K562 (cell line): ENCODE results near the gene FEN1.

Experiments used
- EZH2 ChIP-seq: IDR thresholded peaks from 2 replicates; pipeline ENCODE4 v1.6.1; 2012; ENCODE audit warnings: low read depth, mild to moderate bottlenecking, inconsistent platforms, low read length, borderline replicate concordance
- POLR2G ChIP-seq: fragments of 200-400 bp; formaldehyde crosslinking; IDR thresholded peaks from 2 replicates; pipeline ENCODE4 v1.6.1; 2017; ENCODE audit warnings: low read depth, mild to moderate bottlenecking, antibody characterized with exemption, low read length, moderate library complexity
- SRSF3 ChIP-seq: fragments of 200-400 bp; formaldehyde crosslinking; IDR thresholded peaks from 2 replicates; pipeline ENCODE4 v1.6.1; 2016; ENCODE audit warnings: mild to moderate bottlenecking, low read length, moderate library complexity; ENCODE audit not compliant: insufficient read depth
- TF ChIP-seq, protein P1 (sequence below), 2 experiments: fragments of 200-800 bp in 1 of 2; sonication (Bioruptor generic) in 1 of 2; sonication (generic) in 1 of 2; formaldehyde crosslinking in 1 of 2; IDR thresholded peaks in 1 of 2; conservative IDR thresholded peaks in 1 of 2; 2 replicates each; pipeline versions ENCODE4 v1.5.0 to v1.6.1; 2016 to 2020; ENCODE audit warnings: missing compliant biosample characterization in 1 of 2, missing genetic modification characterization in 1 of 2, missing genetic modification reagents in 1 of 2
- TF ChIP-seq, protein P2 (sequence below): fragments of 250-450 bp; sonication (Bioruptor Pico); IDR thresholded peaks from 2 replicates; pipeline ENCODE4 v1.4.0; 2020
- TF ChIP-seq, protein P3 (sequence below), 2 experiments: IDR thresholded peaks; 2 replicates each; pipeline ENCODE4 v1.6.1; 2012; ENCODE audit warnings: improper control_type of control experiment in 2 of 2, low read depth in 2 of 2, low read length in 2 of 2, borderline replicate concordance in 1 of 2

DNA sequence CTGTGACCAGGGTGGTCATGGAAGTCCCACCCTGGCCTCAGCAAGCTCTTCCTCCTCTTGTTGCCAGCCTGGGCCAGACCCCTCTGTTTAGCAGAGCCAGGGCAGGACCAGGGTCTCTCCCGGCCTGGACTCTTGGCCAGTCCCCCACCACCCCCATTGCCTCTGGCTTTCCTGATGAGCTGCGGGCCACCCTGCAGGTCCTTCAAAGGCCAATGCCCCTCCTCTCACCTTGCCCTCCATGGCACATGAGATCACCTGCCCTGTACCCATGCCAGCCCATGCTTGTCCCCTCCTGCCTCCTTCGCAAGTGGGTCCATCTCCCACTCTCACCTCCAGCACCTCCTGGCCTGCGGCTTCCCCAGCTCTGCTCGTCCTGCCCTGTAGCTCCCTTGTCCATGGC, 45.8 kb downstream of the FEN1 start:
- TF ChIP-seq POLR2G (no peak), EZH2 (no peak), SRSF3 (no peak)
- TF ChIP-seq, protein P1, sequence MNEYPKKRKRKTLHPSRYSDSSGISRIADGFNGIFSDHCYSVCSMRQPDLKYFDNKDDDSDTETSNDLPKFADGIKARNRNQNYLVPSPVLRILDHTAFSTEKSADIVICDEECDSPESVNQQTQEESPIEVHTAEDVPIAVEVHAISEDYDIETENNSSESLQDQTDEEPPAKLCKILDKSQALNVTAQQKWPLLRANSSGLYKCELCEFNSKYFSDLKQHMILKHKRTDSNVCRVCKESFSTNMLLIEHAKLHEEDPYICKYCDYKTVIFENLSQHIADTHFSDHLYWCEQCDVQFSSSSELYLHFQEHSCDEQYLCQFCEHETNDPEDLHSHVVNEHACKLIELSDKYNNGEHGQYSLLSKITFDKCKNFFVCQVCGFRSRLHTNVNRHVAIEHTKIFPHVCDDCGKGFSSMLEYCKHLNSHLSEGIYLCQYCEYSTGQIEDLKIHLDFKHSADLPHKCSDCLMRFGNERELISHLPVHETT (CRISPR knock-in tag; conservative IDR thresholded peaks at IDR 0.05 in 1 of 2, IDR thresholded peaks at IDR 0.05 in 1 of 2): no peak
- TF ChIP-seq, protein P2, sequence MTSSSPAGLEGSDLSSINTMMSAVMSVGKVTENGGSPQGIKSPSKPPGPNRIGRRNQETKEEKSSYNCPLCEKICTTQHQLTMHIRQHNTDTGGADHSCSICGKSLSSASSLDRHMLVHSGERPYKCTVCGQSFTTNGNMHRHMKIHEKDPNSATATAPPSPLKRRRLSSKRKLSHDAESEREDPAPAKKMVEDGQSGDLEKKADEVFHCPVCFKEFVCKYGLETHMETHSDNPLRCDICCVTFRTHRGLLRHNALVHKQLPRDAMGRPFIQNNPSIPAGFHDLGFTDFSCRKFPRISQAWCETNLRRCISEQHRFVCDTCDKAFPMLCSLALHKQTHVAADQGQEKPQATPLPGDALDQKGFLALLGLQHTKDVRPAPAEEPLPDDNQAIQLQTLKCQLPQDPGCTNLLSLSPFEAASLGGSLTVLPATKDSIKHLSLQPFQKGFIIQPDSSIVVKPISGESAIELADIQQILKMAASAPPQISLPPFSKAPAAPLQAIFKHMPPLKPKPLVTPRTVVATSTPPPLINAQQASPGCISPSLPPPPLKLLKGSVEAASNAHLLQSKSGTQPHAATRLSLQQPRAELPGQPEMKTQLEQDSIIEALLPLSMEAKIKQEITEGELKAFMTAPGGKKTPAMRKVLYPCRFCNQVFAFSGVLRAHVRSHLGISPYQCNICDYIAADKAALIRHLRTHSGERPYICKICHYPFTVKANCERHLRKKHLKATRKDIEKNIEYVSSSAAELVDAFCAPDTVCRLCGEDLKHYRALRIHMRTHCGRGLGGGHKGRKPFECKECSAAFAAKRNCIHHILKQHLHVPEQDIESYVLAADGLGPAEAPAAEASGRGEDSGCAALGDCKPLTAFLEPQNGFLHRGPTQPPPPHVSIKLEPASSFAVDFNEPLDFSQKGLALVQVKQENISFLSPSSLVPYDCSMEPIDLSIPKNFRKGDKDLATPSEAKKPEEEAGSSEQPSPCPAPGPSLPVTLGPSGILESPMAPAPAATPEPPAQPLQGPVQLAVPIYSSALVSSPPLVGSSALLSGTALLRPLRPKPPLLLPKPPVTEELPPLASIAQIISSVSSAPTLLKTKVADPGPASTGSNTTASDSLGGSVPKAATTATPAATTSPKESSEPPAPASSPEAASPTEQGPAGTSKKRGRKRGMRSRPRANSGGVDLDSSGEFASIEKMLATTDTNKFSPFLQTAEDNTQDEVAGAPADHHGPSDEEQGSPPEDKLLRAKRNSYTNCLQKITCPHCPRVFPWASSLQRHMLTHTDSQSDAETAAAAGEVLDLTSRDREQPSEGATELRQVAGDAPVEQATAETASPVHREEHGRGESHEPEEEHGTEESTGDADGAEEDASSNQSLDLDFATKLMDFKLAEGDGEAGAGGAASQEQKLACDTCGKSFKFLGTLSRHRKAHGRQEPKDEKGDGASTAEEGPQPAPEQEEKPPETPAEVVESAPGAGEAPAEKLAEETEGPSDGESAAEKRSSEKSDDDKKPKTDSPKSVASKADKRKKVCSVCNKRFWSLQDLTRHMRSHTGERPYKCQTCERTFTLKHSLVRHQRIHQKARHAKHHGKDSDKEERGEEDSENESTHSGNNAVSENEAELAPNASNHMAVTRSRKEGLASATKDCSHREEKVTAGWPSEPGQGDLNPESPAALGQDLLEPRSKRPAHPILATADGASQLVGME (CRISPR knock-in tag): no peak
- TF ChIP-seq, protein P3, sequence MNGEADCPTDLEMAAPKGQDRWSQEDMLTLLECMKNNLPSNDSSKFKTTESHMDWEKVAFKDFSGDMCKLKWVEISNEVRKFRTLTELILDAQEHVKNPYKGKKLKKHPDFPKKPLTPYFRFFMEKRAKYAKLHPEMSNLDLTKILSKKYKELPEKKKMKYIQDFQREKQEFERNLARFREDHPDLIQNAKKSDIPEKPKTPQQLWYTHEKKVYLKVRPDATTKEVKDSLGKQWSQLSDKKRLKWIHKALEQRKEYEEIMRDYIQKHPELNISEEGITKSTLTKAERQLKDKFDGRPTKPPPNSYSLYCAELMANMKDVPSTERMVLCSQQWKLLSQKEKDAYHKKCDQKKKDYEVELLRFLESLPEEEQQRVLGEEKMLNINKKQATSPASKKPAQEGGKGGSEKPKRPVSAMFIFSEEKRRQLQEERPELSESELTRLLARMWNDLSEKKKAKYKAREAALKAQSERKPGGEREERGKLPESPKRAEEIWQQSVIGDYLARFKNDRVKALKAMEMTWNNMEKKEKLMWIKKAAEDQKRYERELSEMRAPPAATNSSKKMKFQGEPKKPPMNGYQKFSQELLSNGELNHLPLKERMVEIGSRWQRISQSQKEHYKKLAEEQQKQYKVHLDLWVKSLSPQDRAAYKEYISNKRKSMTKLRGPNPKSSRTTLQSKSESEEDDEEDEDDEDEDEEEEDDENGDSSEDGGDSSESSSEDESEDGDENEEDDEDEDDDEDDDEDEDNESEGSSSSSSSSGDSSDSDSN (IDR thresholded peaks at IDR 0.05; ENCODE audit: borderline replicate concordance in 1 of 2, low read depth in 2 of 2, low read length in 2 of 2): no peak
